Esophagus muscularis mucosa (tissue), 4 donors: ENCODE results near the gene POLR3K. TPM values are rescaled to one million over a fixed set of nuclear protein-coding genes. Genes with fewer than 3 reads are reported as not detected.

Experiments
- DNase-seq: peaks from one replicate; pipeline ENCODE4 v3.0.0-alpha.2; 2017; ENCODE audit errors: extremely low spot score
- H3K27ac ChIP-seq, 4 donors: fragments of 200-600 bp; sonication (generic); replicated peaks in 1 of 4; 1 replicate in 3 of 4; 2 replicates in 1 of 4; pipeline ENCODE4 v1.5.1; 2016 to 2019; ENCODE audit warnings: mild to moderate bottlenecking in 1 of 4
- H3K27me3 ChIP-seq, 4 donors: fragments of 200-600 bp; sonication (generic); one replicate each; pipeline versions ENCODE4 v1.5.1 to v1.6.0; 2016 to 2019
- H3K36me3 ChIP-seq, 4 donors: fragments of 200-600 bp; sonication (generic); one replicate each; pipeline ENCODE4 v1.5.1; 2016 to 2019
- H3K4me1 ChIP-seq, 4 donors: fragments of 200-600 bp; sonication (generic); one replicate each; pipeline ENCODE4 v1.5.1; 2016 to 2019
- H3K4me3 ChIP-seq, 4 donors: fragments of 200-600 bp; sonication (generic); 1 replicate in 2 of 4; 2 replicates in 2 of 4; pipeline ENCODE4 v1.5.1; 2016 to 2019; ENCODE audit warnings: mild to moderate bottlenecking in 4 of 4, moderate library complexity in 1 of 4
- H3K9me3 ChIP-seq, 4 donors: fragments of 200-600 bp; sonication (generic); 1 replicate in 3 of 4; 2 replicates in 1 of 4; pipeline ENCODE4 v1.5.1; 2016 to 2019
- CTCF ChIP-seq, 3 experiments: fragments of 200-600 bp in 2 of 3; fragments of 450-650 bp in 1 of 3; sonication (generic) in 2 of 3; IDR thresholded peaks; one replicate each; pipeline ENCODE4 v1.5.1; 2017 to 2019; ENCODE audit warnings: antibody characterized with exemption in 3 of 3, mild to moderate bottlenecking in 2 of 3, moderate library complexity in 1 of 3
- EP300 ChIP-seq: sonication (generic); formaldehyde crosslinking; IDR thresholded peaks from one replicate; pipeline ENCODE4 v1.6.1; 2017; ENCODE audit warnings: antibody characterized with exemption
- POLR2A ChIP-seq: fragments of 450-650 bp; IDR thresholded peaks from one replicate; pipeline ENCODE4 v1.6.1; 2017; ENCODE audit warnings: antibody characterized with exemption, moderate library complexity, mild to moderate bottlenecking, low read depth
- POLR2AphosphoS5 ChIP-seq, 2 donors: sonication (generic); formaldehyde crosslinking; IDR thresholded peaks; one replicate each; pipeline ENCODE4 v1.6.1; 2017; ENCODE audit warnings: antibody characterized with exemption in 2 of 2
- WGBS: methylation state at CpG from one replicate; pipeline ENCODE4 v1.1.5; 2018; 5-methylcytosine and 5-hydroxymethylcytosine counted together
- intact Hi-C: fragments of 100-400 bp; cut with DNase I; formaldehyde crosslinking; loops from one replicate; pipeline ENCODE4 v1.15.1; 2023
- total RNA-seq, 4 donors: library from RNA; depleted of rRNA; stranded (reverse); fragments of >200 nt; gene quantifications; one replicate each; pipeline versions ENCODE4 v1.1.0 to v1.2.1, GENCODE V29; 2016

The POLR3K gene
- total RNA-seq, 4 donors from 2014 or later, result 3.3 to 3.8 (median 3.7) TPM

DNA sequence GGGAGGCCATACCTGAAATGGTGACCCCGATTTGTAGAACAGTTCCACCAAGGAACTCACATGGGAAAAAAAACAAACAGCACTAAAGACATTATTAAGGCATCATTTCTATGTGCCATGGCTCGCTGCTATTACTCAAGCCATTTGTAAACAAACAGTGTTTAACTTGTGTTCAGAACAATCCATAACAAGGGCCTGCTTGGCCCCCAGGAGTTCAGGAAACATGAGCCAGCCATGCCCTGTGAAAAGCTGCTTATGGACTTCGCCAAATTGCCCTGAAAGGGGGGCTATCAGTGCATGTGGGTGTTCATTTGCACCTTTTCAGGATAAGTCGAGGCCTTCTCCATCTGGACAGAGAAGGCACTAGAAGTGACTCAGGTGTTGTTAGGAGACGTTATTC lies 8.0 kb downstream of the POLR3K start:
- WGBS, result 95% methylated on average over 5 of the region's 5 CpGs
- no peak for DNase-seq

GRCh38 chr16:44655-45054 lies 8.8 kb downstream of the POLR3K start:
- no peak for DNase-seq
- Histone ChIP-seq H3K4me1 (no peaks in the 10 kb centered on the region), H3K4me3 (no peak overlapping the region), H3K9me3 (no peaks in the 10 kb centered on the region), H3K27ac (no peak overlapping the region), H3K27me3 (no peaks in the 10 kb centered on the region), H3K36me3 (peaks cover 0 to 53% (median 33%) of the 10 kb centered on the region in 4 donors)
- TF ChIP-seq CTCF (IDR thresholded peaks at IDR 0.05), result no peak
- no peak for TF ChIP-seq EP300
- TF ChIP-seq POLR2A, result no peak
- no peak for TF ChIP-seq POLR2AphosphoS5 (IDR thresholded peaks at IDR 0.05)
- intact Hi-C loops, result no loop called here
- WGBS, result 88% methylated on average over 8 of the region's 8 CpGs

More for the DNA sequence above, 8.0 kb downstream of the POLR3K start:
- TF ChIP-seq POLR2AphosphoS5 (IDR thresholded peaks at IDR 0.05), result no peak
- TF ChIP-seq EP300, result no peak
- TF ChIP-seq CTCF (IDR thresholded peaks at IDR 0.05), result no peak
- no peak for TF ChIP-seq POLR2A
- Histone ChIP-seq H3K36me3 (peaks cover 0 to 61% (median 37%) of the 10 kb centered on the region in 4 donors), H3K4me3 (no peak overlapping the region), H3K9me3 (no peaks in the 10 kb centered on the region), H3K27ac (no peak overlapping the region), H3K4me1 (peaks cover 0 to under 1% (median 0%) of the 10 kb centered on the region in 4 donors), H3K27me3 (no peaks in the 10 kb centered on the region)
- intact Hi-C loops, result no loop called here

- intact Hi-C loops, result no loop called here
- no peak overlapping the region for H3K4me3 ChIP-seq
- no peaks in the 10 kb centered on the region for H3K27me3 ChIP-seq
- H3K27ac ChIP-seq, result no peak overlapping the region
- DNase-seq, result no peak
- peaks cover 0 to 50% (median 29%) of the 10 kb centered on the region in 4 donors for H3K36me3 ChIP-seq
- no peaks in the 10 kb centered on the region for H3K9me3 ChIP-seq
- 83% methylated on average over 5 of the region's 5 CpGs for WGBS
- no peaks in the 10 kb centered on the region for H3K4me1 ChIP-seq
- TF ChIP-seq POLR2AphosphoS5 (IDR thresholded peaks at IDR 0.05), result no peak
- no peak for TF ChIP-seq POLR2A
- TF ChIP-seq EP300, result no peak
- TF ChIP-seq CTCF (IDR thresholded peaks at IDR 0.05), result no peak
Measured at GRCh38 chr16:43294-43693, 10.1 kb downstream of the POLR3K start.

GRCh38 chr16:42691-43090 lies 10.7 kb downstream of the POLR3K start:
- no peaks in the 10 kb centered on the region for H3K9me3 ChIP-seq
- no peak overlapping the region for H3K27ac ChIP-seq
- no peaks in the 10 kb centered on the region for H3K4me1 ChIP-seq
- H3K4me3 ChIP-seq, result no peak overlapping the region
- intact Hi-C loops, result no loop called here
- DNase-seq, result no peak
- peaks cover 0 to 45% (median 27%) of the 10 kb centered on the region in 4 donors for H3K36me3 ChIP-seq
- no peak for TF ChIP-seq POLR2AphosphoS5 (IDR thresholded peaks at IDR 0.05)
- TF ChIP-seq POLR2A, result no peak
- TF ChIP-seq EP300, result no peak
- TF ChIP-seq CTCF (IDR thresholded peaks at IDR 0.05), result no peak
- no peaks in the 10 kb centered on the region for H3K27me3 ChIP-seq
- 90% methylated on average over 4 of the region's 4 CpGs for WGBS

DNA sequence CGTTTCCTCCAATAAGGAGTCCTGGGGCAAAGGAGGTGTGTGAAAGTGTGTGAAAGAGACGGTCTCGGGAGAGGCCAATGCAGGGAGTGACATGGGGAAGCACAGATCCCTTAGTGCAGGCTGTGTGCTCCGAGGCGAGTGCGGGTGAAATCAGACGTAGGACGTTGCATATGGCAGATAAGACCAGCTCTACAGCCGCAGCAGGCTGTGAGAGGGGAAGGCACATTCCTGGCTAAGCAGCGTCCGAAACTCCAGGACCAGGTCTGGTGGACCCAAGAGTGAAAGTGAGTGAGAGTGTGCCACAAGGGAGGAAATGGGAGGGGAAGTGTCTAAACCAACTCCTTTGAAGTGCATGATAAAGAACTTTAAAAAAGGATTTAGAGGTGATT lies 11.3 kb downstream of the POLR3K start:
- Histone ChIP-seq H3K4me1 (no peaks in the 10 kb centered on the region), H3K9me3 (no peaks in the 10 kb centered on the region), H3K27me3 (no peaks in the 10 kb centered on the region), H3K4me3 (no peak overlapping the region), H3K27ac (no peak overlapping the region), H3K36me3 (peaks cover 0 to 41% (median 23%) of the 10 kb centered on the region in 4 donors)
- 87% methylated on average over 11 of the region's 11 CpGs for WGBS
- no peak for DNase-seq
- TF ChIP-seq EP300 (no peak), CTCF (IDR thresholded peaks at IDR 0.05) (no peak), POLR2AphosphoS5 (IDR thresholded peaks at IDR 0.05) (no peak), POLR2A (no peak)
- intact Hi-C loops, result no loop called here
